Measurements from ENCODE around the gene SCYGR3. TPM values are rescaled to one million over a fixed set of nuclear protein-coding genes. Genes with fewer than 3 reads are reported as not detected.
A peak's percentile ranks its signal among the peaks of the same experiment; 100 is the strongest.

SCYGR3 gene
- total and polyA plus RNA-seq, 2 of the 8 experiments (the other 6 are each of a cell fraction or from before 2014, with no cell fraction given) = not detected

- no peak within 1 kb of the TSS for H2BK15ac ChIP-seq (ENCODE audit: low read length)
- H3K27ac ChIP-seq (ENCODE audit: low read depth, low read length) = no peak within 1 kb of the TSS
- no peak for FAIRE-seq
- H3K9ac ChIP-seq (replicated peaks in 1 of 4; ENCODE audit: extremely low read depth in 1 of 4, low read depth in 3 of 4, low read length in 3 of 4) = no peak within 1 kb of the TSS; a peak in 1 of 7 replicates
- ChIA-PET CTCF (ENCODE audit: partially characterized antibody) (interaction anchor here (1.5 kb wide), 1 partner anchor 42 kb away, joined by 5 read pairs; no protein-coding TSS in a partner anchor), POLR2A (ENCODE audit: partially characterized antibody) (no interaction called here)
- H3K23me2 ChIP-seq (ENCODE audit: low read depth, low read length) = 0 out of 2 replicates have a peak, but pooled peaks cover 3% of the 10 kb centered on the region
- H3K23ac ChIP-seq (ENCODE audit: insufficient read length) = no peak within 1 kb of the TSS
- no peak within 1 kb of the TSS for H3K14ac ChIP-seq (ENCODE audit: insufficient read length)
- no peak within 1 kb of the TSS for H3K4me3 ChIP-seq (ENCODE audit: extremely low read depth in 1 of 4, insufficient read depth in 2 of 4, low read depth in 3 of 4, low read length in 4 of 4)
- no peaks in the 10 kb centered on the region for H4K20me1 ChIP-seq (replicated peaks in 1 of 2; ENCODE audit: control insufficient read depth in 1 of 2, insufficient read depth in 2 of 2, low read length in 2 of 2)
- H3K9me3 ChIP-seq (ENCODE audit: insufficient read depth in 2 of 2, low read depth in 1 of 2, low read length in 1 of 2) = no peaks in the 10 kb centered on the region
- no peak within 1 kb of the TSS for H3K56ac ChIP-seq (replicated peaks; ENCODE audit: insufficient read length, low read depth, low read length)
- DNase-seq (ENCODE audit: low read depth in 1 of 2, low spot score in 2 of 2) = no peak
- no peak within 1 kb of the TSS for H2BK120ac ChIP-seq (replicated peaks; ENCODE audit: low read depth, low read length)
- no peaks in the 10 kb centered on the region for H3K79me2 ChIP-seq (ENCODE audit: control insufficient read depth in 1 of 2, insufficient read depth in 2 of 2, low read length in 2 of 2)
- H3K4ac ChIP-seq (replicated peaks; ENCODE audit: insufficient read length, low read depth, low read length) = no peak within 1 kb of the TSS
- H3K4me1 ChIP-seq (replicated peaks in 1 of 4; ENCODE audit: control insufficient read depth in 3 of 4, insufficient read depth in 4 of 4, low read length in 3 of 4) = peaks cover 0 to 7% (median 3%) of the 10 kb centered on the region in 4 experiments; a peak in 2 of 7 replicates
- no peaks in the 10 kb centered on the region for H3K36me3 ChIP-seq (ENCODE audit: control insufficient read depth in 2 of 4, insufficient read depth in 4 of 4, low read length in 3 of 4)
- H4K91ac ChIP-seq (replicated peaks; ENCODE audit: insufficient read length, low read length) = no peak within 1 kb of the TSS
- no peak within 1 kb of the TSS for H4K8ac ChIP-seq (ENCODE audit: extremely low read depth, insufficient read depth, low read length)
- H2AK5ac ChIP-seq (ENCODE audit: low read depth, low read length) = 0 out of 2 replicates have a peak within 1 kb of the TSS, but pooled peaks have one; percentile 40
- H2BK20ac ChIP-seq (ENCODE audit: low read length) = no peak within 1 kb of the TSS
- no peak within 1 kb of the TSS for H4K5ac ChIP-seq (ENCODE audit: insufficient read length, low read depth, low read length)
- H2BK5ac ChIP-seq (ENCODE audit: low read depth, low read length) = no peak within 1 kb of the TSS
- no peak within 1 kb of the TSS for H2AFZ ChIP-seq (ENCODE audit: low read length)
- H2BK12ac ChIP-seq (ENCODE audit: low read depth, low read length) = no peak within 1 kb of the TSS
- H3K4me2 ChIP-seq (ENCODE audit: insufficient read depth in 1 of 2, low read depth in 2 of 2, low read length in 2 of 2) = no peak within 1 kb of the TSS
- H3K79me1 ChIP-seq (ENCODE audit: low read depth, low read length) = no peaks in the 10 kb centered on the region
- H3K18ac ChIP-seq (ENCODE audit: extremely low read depth, low read length) = no peak within 1 kb of the TSS
- H3K27me3 ChIP-seq (replicated peaks in 1 of 4; ENCODE audit: control insufficient read depth in 3 of 4, extremely low read depth in 1 of 4, insufficient read depth in 3 of 4, low read length in 3 of 4) = no peaks in the 10 kb centered on the region
- WGBS, 2 experiments (ENCODE audit: extremely low coverage in 1 of 2, insufficient coverage in 1 of 2, insufficient read length in 1 of 2, insufficient replicate concordance in 2 of 2, low coverage in 1 of 2, low lambda C conversion rate in 2 of 2, missing lambda C conversion rate in 1 of 2) = 94% methylated on average over 12 of the region's 20 CpGs; no CpG with 5 or more reads in 1 of the 2 experiments
- no peak for TF ChIP-seq JUND (IDR thresholded peaks at IDR 0.05; ENCODE audit: low read length)
- no peak for TF ChIP-seq SP2 (IDR thresholded peaks at IDR 0.05; ENCODE audit: low read length)
- TF ChIP-seq CBX8 (IDR thresholded peaks at IDR 0.05; ENCODE audit: borderline replicate concordance, low read depth, low read length) = no peak
- no peak for TF ChIP-seq NRF1 (IDR thresholded peaks at IDR 0.05; ENCODE audit: low read depth, low read length)
- TF ChIP-seq JUN (IDR thresholded peaks at IDR 0.05; ENCODE audit: low read depth, low read length) = no peak
- no peak for TF ChIP-seq KDM4A (IDR thresholded peaks at IDR 0.05; ENCODE audit: low read depth, low read length, severe bottlenecking)
- no peak for TF ChIP-seq SP4 (IDR thresholded peaks at IDR 0.05; ENCODE audit: low read length)
- TF ChIP-seq SUZ12 (IDR thresholded peaks at IDR 0.05; ENCODE audit: low read length) = no peak
- TF ChIP-seq SIRT6 (IDR thresholded peaks at IDR 0.05; ENCODE audit: low read length) = no peak
- no peak for TF ChIP-seq HDAC2 (IDR thresholded peaks at IDR 0.05; ENCODE audit: borderline replicate concordance in 1 of 2, low read depth in 2 of 2, low read length in 2 of 2)
- no peak for TF ChIP-seq TAF1 (IDR thresholded peaks at IDR 0.05; ENCODE audit: low read depth, low read length)
- no peak for TF ChIP-seq GABPA (IDR thresholded peaks at IDR 0.05; ENCODE audit: borderline replicate concordance, insufficient read depth, low read length)
Measured at GRCh38 chr2:227617316-227618230, 2.9 kb upstream of the SCYGR3 start, which contains the start of gene SCYGR4. TSS of gene SCYGR4 (plus strand) at chr2:227617498. CDS start at chr2:227617498, 0 bp downstream.
